Measurements from ENCODE around the gene PIGT. TPM values are rescaled to one million over a fixed set of nuclear protein-coding genes. Genes with fewer than 3 reads are reported as not detected.

The PIGT gene
- total RNA-seq, 1 experiment from 2014 or later = 108 TPM

- BruUV-seq (replicated peaks) = no TSS peak
- intact Hi-C loops (cut with micrococcal nuclease; ENCODE audit: unreplicated experiment) (no loop called here), in situ Hi-C loops (cut with HindIII; ENCODE audit: low pct_unique_long_range_greater_than_20kb, low sequenced_read_pairs) (no loop called here)
- Histone ChIP-seq H3K27ac (ENCODE audit: low read length) (no peak overlapping the region), H3K4me1 (ENCODE audit: control insufficient read depth, insufficient read depth, low read length) (no peaks in the 10 kb centered on the region), H3K36me3 (ENCODE audit: control insufficient read depth, insufficient read depth, low read length) (no peaks in the 10 kb centered on the region), H3K9me3 (ENCODE audit: control insufficient read depth, insufficient read depth, low read depth, low read length) (peaks cover 5% of the 10 kb centered on the region; the same call in 1 of the 2 replicates), H3K4me3 (ENCODE audit: low read depth in 2 of 2, low read length in 2 of 2) (no peak overlapping the region), H3K27me3 (ENCODE audit: control insufficient read depth, insufficient read depth, low read length) (no peaks in the 10 kb centered on the region)
- DNase-seq (ENCODE audit: low read depth, low spot score) = no peak
- ATAC-seq = peak; percentile 26; the same call in 1 of the 2 replicates
- ChIA-PET POLR2A (no interaction called here), CTCF (no interaction called here)
- TF ChIP-seq POLR2AphosphoS5 (IDR thresholded peaks at IDR 0.05; ENCODE audit: low read depth, low read length) = no peak
- TF ChIP-seq, protein P1, sequence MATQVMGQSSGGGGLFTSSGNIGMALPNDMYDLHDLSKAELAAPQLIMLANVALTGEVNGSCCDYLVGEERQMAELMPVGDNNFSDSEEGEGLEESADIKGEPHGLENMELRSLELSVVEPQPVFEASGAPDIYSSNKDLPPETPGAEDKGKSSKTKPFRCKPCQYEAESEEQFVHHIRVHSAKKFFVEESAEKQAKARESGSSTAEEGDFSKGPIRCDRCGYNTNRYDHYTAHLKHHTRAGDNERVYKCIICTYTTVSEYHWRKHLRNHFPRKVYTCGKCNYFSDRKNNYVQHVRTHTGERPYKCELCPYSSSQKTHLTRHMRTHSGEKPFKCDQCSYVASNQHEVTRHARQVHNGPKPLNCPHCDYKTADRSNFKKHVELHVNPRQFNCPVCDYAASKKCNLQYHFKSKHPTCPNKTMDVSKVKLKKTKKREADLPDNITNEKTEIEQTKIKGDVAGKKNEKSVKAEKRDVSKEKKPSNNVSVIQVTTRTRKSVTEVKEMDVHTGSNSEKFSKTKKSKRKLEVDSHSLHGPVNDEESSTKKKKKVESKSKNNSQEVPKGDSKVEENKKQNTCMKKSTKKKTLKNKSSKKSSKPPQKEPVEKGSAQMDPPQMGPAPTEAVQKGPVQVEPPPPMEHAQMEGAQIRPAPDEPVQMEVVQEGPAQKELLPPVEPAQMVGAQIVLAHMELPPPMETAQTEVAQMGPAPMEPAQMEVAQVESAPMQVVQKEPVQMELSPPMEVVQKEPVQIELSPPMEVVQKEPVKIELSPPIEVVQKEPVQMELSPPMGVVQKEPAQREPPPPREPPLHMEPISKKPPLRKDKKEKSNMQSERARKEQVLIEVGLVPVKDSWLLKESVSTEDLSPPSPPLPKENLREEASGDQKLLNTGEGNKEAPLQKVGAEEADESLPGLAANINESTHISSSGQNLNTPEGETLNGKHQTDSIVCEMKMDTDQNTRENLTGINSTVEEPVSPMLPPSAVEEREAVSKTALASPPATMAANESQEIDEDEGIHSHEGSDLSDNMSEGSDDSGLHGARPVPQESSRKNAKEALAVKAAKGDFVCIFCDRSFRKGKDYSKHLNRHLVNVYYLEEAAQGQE (IDR thresholded peaks at IDR 0.05; ENCODE audit: insufficient read depth in 1 of 2, low read depth in 2 of 2, low read length in 1 of 2) = no peak
- no peak for TF ChIP-seq SIN3A (IDR thresholded peaks at IDR 0.05; ENCODE audit: borderline replicate concordance, insufficient read depth, low read depth, low read length)
- TF ChIP-seq CTCF (IDR thresholded peaks at IDR 0.05) = no peak
- TF ChIP-seq TCF7L2 (IDR thresholded peaks at IDR 0.05; ENCODE audit: low read depth, low read length) = no peak
Measured at GRCh38 chr20:45395114-45395415, 20.9 kb upstream of the PIGT start.

DNA sequence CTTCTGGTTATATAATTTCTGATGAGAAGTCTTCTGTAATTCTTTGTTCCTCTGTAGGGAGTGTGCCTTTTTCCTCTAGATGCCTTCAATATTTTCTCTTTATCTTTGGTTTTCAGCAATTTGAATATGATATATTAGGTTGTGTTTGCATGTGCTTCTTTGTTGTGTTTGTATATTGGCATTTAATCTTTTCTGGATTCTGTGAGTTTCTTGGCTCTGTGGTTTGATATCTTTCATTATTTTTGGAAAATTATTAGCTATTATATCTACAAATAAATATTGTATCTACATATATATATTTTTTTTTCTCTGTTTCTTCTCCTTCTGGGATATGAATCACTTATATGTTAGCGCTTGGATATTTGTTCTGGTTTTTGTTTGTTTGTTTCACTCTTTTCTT lies 16.9 kb upstream of the PIGT start:
- in situ Hi-C loops (cut with HindIII; ENCODE audit: low pct_unique_long_range_greater_than_20kb, low sequenced_read_pairs) = no loop called here
- DNase-seq (ENCODE audit: low read depth, low spot score) (no peak), ATAC-seq (no peak)
- Histone ChIP-seq H3K27ac (ENCODE audit: low read length) (no peak overlapping the region), H3K4me1 (ENCODE audit: control insufficient read depth, insufficient read depth, low read length) (no peaks in the 10 kb centered on the region), H3K36me3 (ENCODE audit: control insufficient read depth, insufficient read depth, low read length) (no peaks in the 10 kb centered on the region), H3K27me3 (ENCODE audit: control insufficient read depth, insufficient read depth, low read length) (no peaks in the 10 kb centered on the region), H3K4me3 (ENCODE audit: low read depth in 2 of 2, low read length in 2 of 2) (no peak overlapping the region), H3K9me3 (ENCODE audit: control insufficient read depth, insufficient read depth, low read depth, low read length) (peaks cover 11% of the 10 kb centered on the region; the same call in 1 of the 2 replicates)
- ChIA-PET CTCF (no interaction called here), POLR2A (no interaction called here)
- no TSS peak for BruUV-seq (replicated peaks)
- intact Hi-C loops (cut with micrococcal nuclease; ENCODE audit: unreplicated experiment) = no loop called here
- TF ChIP-seq SIN3A (IDR thresholded peaks at IDR 0.05; ENCODE audit: borderline replicate concordance, insufficient read depth, low read depth, low read length) (no peak), POLR2AphosphoS5 (IDR thresholded peaks at IDR 0.05; ENCODE audit: low read depth, low read length) (no peak), CTCF (IDR thresholded peaks at IDR 0.05) (no peak), TCF7L2 (IDR thresholded peaks at IDR 0.05; ENCODE audit: low read depth, low read length) (no peak)
- TF ChIP-seq, protein P1 (IDR thresholded peaks at IDR 0.05; ENCODE audit: insufficient read depth in 1 of 2, low read depth in 2 of 2, low read length in 1 of 2) = no peak
